HL-60 (cell line): ENCODE data around the gene MOGAT1.

ENCODE experiments used
- DNase-seq, 2 experiments: peaks; one replicate each; pipeline ENCODE4 v3.0.0-alpha.2; 2010 to 2020; ENCODE audit warnings: low read depth in 1 of 2, low spot score in 1 of 2
- H3K27ac ChIP-seq: fragments of 250-450 bp; sonication (Bioruptor Pico); replicated peaks from 2 replicates; pipeline ENCODE4 v1.5.1; 2020; ENCODE audit warnings: mild to moderate bottlenecking, moderate library complexity
- H3K27me3 ChIP-seq: fragments of 250-450 bp; sonication (Bioruptor Pico); 2 replicates; pipeline ENCODE4 v1.5.1; 2021; ENCODE audit warnings: mild to moderate bottlenecking, moderate library complexity; ENCODE audit not compliant: insufficient read depth, poor library complexity, severe bottlenecking
- H3K4me3 ChIP-seq: replicated peaks from 2 replicates; pipeline ENCODE4 v1.5.1; 2011; ENCODE audit warnings: mild to moderate bottlenecking, control low read depth, low read length; ENCODE audit not compliant: insufficient read depth
- CTCF ChIP-seq: IDR thresholded peaks from one replicate; pipeline ENCODE4 v1.5.1; 2011; ENCODE audit warnings: low read length, control low read depth, inconsistent platforms; ENCODE audit not compliant: insufficient read depth
- GABPA ChIP-seq: IDR thresholded peaks from 2 replicates; pipeline ENCODE4 v1.6.1; 2012; ENCODE audit warnings: low read depth
- POLR2AphosphoS5 ChIP-seq: IDR thresholded peaks from 2 replicates; pipeline ENCODE4 v1.6.1; 2012; ENCODE audit warnings: low read depth
- REST ChIP-seq: IDR thresholded peaks from 2 replicates; pipeline ENCODE4 v1.6.1; 2012; ENCODE audit warnings: low read depth; ENCODE audit not compliant: insufficient replicate concordance
- SPI1 ChIP-seq: IDR thresholded peaks from 2 replicates; pipeline ENCODE4 v1.6.1; 2012; ENCODE audit warnings: low read depth, mild to moderate bottlenecking, borderline replicate concordance

The MOGAT1 gene

GRCh38 chr2:222673273-222673672 lies 1.8 kb downstream of the MOGAT1 start:
- H3K4me3 ChIP-seq, result no peak overlapping the region
- H3K27me3 ChIP-seq, result peaks cover 3% of the 10 kb centered on the region
- no peak overlapping the region for H3K27ac ChIP-seq
- DNase-seq, result no peak
- TF ChIP-seq SPI1 (no peak), GABPA (no peak), REST (no peak), CTCF (no peak), POLR2AphosphoS5 (no peak)

- H3K27me3 ChIP-seq, result peaks cover 3% of the 10 kb centered on the region
- DNase-seq, result peak in 1 of 2 experiments; percentile 5
- H3K4me3 ChIP-seq, result no peak overlapping the region
- H3K27ac ChIP-seq, result no peak overlapping the region
- TF ChIP-seq CTCF, result no peak
- TF ChIP-seq SPI1, result no peak
- no peak for TF ChIP-seq POLR2AphosphoS5
- no peak for TF ChIP-seq REST
- no peak for TF ChIP-seq GABPA
Measured at GRCh38 chr2:222673883-222674282, 2.4 kb downstream of the MOGAT1 start.

- Histone ChIP-seq H3K27ac (no peak overlapping the region), H3K27me3 (peaks cover 3% of the 10 kb centered on the region), H3K4me3 (no peak overlapping the region)
- TF ChIP-seq POLR2AphosphoS5 (no peak), CTCF (no peak), GABPA (no peak), REST (no peak), SPI1 (no peak)
- DNase-seq, result no peak
Measured at GRCh38 chr2:222677981-222678380, 6.5 kb downstream of the MOGAT1 start.
